PC-3 (cell line): ENCODE measurements around the gene GALNS.

Source experiments
- CTCF ChIP-seq: fragments of 300-600 bp; sonication (generic); conservative IDR thresholded peaks from 2 replicates; pipeline ENCODE4 v1.5.1; 2017; ENCODE audit warnings: antibody characterized with exemption, low read depth, mild to moderate bottlenecking, low read length
- EZH2 ChIP-seq: fragments of 300-600 bp; sonication (generic); IDR thresholded peaks from one replicate; pipeline ENCODE4 v1.6.1; 2017; ENCODE audit warnings: antibody characterized with exemption, mild to moderate bottlenecking, low read length; ENCODE audit not compliant: unreplicated experiment

- TF ChIP-seq CTCF = no peak
- no peak for TF ChIP-seq EZH2
Measured at GRCh38 chr16:88806491-88807111, 50.1 kb downstream of the GALNS start.
